Spleen (tissue), 11 donors: ENCODE results near the gene MAZ. TPM values are rescaled to one million over a fixed set of nuclear protein-coding genes. Genes with fewer than 3 reads are reported as not detected.
"Not testable (repeated sequence)": the region's sequence is repeated elsewhere in the genome, so short reads cannot be mapped to it uniquely, and the experiment has no call there.

Source experiments
- DNase-seq: peaks from one replicate; pipeline ENCODE4 v3.0.0-alpha.2; 2020
- H3K27ac ChIP-seq, 8 donors: fragments of 200-600 bp; sonication (generic) in 7 of 8; 1 replicate in 4 of 8; 2 replicates in 4 of 8; pipeline versions ENCODE4 v1.5.0 to v1.8.0; 2016 to 2021; ENCODE audit warnings: inconsistent platforms in 4 of 8, mild to moderate bottlenecking in 4 of 8, moderate library complexity in 1 of 8
- H3K27me3 ChIP-seq, 7 donors: fragments of 200-600 bp; sonication (generic) in 6 of 7; replicated peaks in 1 of 7; 1 replicate in 4 of 7; 2 replicates in 3 of 7; pipeline versions ENCODE4 v1.5.0 to v1.8.0; 2016 to 2021; ENCODE audit warnings: inconsistent platforms in 3 of 7, mild to moderate bottlenecking in 1 of 7
- H3K36me3 ChIP-seq, 6 donors: fragments of 200-600 bp; sonication (generic) in 5 of 6; 1 replicate in 4 of 6; 2 replicates in 2 of 6; pipeline versions ENCODE4 v1.5.0 to v1.8.0; 2016 to 2021; ENCODE audit warnings: inconsistent platforms in 2 of 6
- H3K4me1 ChIP-seq, 6 donors: fragments of 200-600 bp; sonication (generic) in 5 of 6; 1 replicate in 3 of 6; 2 replicates in 3 of 6; pipeline versions ENCODE4 v1.5.0 to v1.8.0; 2016 to 2021; ENCODE audit warnings: inconsistent platforms in 3 of 6
- H3K4me3 ChIP-seq, 8 donors: fragments of 200-600 bp; sonication (generic) in 7 of 8; 1 replicate in 4 of 8; 2 replicates in 4 of 8; pipeline versions ENCODE4 v1.5.0 to v1.8.0; 2016 to 2021; ENCODE audit warnings: inconsistent platforms in 4 of 8, mild to moderate bottlenecking in 4 of 8, moderate library complexity in 2 of 8
- H3K9me3 ChIP-seq, 8 donors: fragments of 200-600 bp; sonication (generic) in 7 of 8; 1 replicate in 4 of 8; 2 replicates in 4 of 8; pipeline versions ENCODE4 v1.5.0 to v1.8.0; 2016 to 2021; ENCODE audit warnings: inconsistent platforms in 4 of 8
- CTCF ChIP-seq, 11 experiments: fragments of 200-600 bp in 7 of 11; fragments of 450-650 bp in 4 of 11; sonication (generic) in 4 of 11; IDR thresholded peaks in 8 of 11; conservative IDR thresholded peaks in 3 of 11; 1 replicate in 7 of 11; 2 replicates in 4 of 11; pipeline versions ENCODE4 v1.4.0 to v1.8.0; 2016 to 2021; ENCODE audit warnings: antibody characterized with exemption in 11 of 11, inconsistent platforms in 4 of 11, mild to moderate bottlenecking in 1 of 11
- POLR2A ChIP-seq, 3 donors: fragments of 450-650 bp; IDR thresholded peaks; one replicate each; pipeline ENCODE4 v1.5.1; 2017; ENCODE audit warnings: antibody characterized with exemption in 3 of 3, mild to moderate bottlenecking in 1 of 3
- POLR2AphosphoS5 ChIP-seq, 3 donors: sonication (generic); formaldehyde crosslinking; IDR thresholded peaks; one replicate each; pipeline ENCODE4 v1.5.1; 2017; ENCODE audit warnings: antibody characterized with exemption in 3 of 3
- WGBS, 5 donors: extraction: QIAGEN DNeasy Blood & Tissue Kit in 3 of 5; methylation state at CpG; one replicate each; pipeline versions ENCODE4 v1.1.5 to v1.1.7; 2013 to 2018; 5-methylcytosine and 5-hydroxymethylcytosine counted together
- intact Hi-C: fragments of 100-400 bp; cut with DNase I; formaldehyde crosslinking; loops from one replicate; pipeline ENCODE4 v1.15.0; 2023; ENCODE audit warnings: low total_unique reads
- polyA plus RNA-seq, 3 donors: library from polyadenylated mRNA; stranded (reverse); fragments of 200-250 nt; gene quantifications; one replicate each; pipeline ENCODE4 v1.2.1, GENCODE V29; 2013
- total RNA-seq, 7 donors: library from RNA; depleted of rRNA in 3 of 7; stranded (reverse); fragments of >200 nt in 3 of 7; fragmentation: NEBNext Ultra II Directional in 4 of 7; extraction: Animal tissue kit (Norgen Biotek cat#: 25700) in 4 of 7; gene quantifications; one replicate each; pipeline versions ENCODE4 v1.1.0 to v1.2.1, GENCODE V29; 2016 to 2021
- donor health status: healthy with polysubstance abuse.
- donor health status: DM: no; HTN: no; CAD: no; lungs with moderate emphysema.
- donor health status: DM: no; HTN: no; CAD: no.
- donor health status: Bipolar disorder and iron deficiency.
- donor health status: healthy.
- donor health status: DM: no; HTN: no; CAD: no.
- donor health status: DM: yes; HTN: yes; CAD: no.

The MAZ gene
- total and polyA plus RNA-seq, 10 donors, result 82.7 to 157 (median 113) TPM

GRCh38 chr16:29779474-29779873, 26.9 kb upstream of the MAZ start:
- Histone ChIP-seq H3K36me3 (no peaks in the 10 kb centered on the region), H3K27ac (no peak overlapping the region), H3K4me1 (peaks cover 0 to under 1% (median 0%) of the 10 kb centered on the region in 6 donors), H3K4me3 (no peak overlapping the region), H3K27me3 (no peaks in the 10 kb centered on the region), H3K9me3 (no peaks in the 10 kb centered on the region)
- TF ChIP-seq CTCF (IDR thresholded peaks at IDR 0.05 in 8 of 11, conservative IDR thresholded peaks at IDR 0.05 in 3 of 11) (no peak), POLR2A (IDR thresholded peaks at IDR 0.05) (no peak), POLR2AphosphoS5 (IDR thresholded peaks at IDR 0.05) (no peak)
- 79 to 94% (median 86%) methylated on average over 10 of the region's 10 CpGs for WGBS, 5 donors
- intact Hi-C loops, result no loop called here
- DNase-seq, result no peak

- H3K36me3 ChIP-seq, H3K27ac ChIP-seq, H3K4me3 ChIP-seq, DNase-seq, H3K27me3 ChIP-seq, H3K9me3 ChIP-seq, intact Hi-C loops: not testable (repeated sequence)
- WGBS, 5 donors, result 85 to 89% (median 86%) methylated on average over 13 of the region's 13 CpGs
- peaks cover 0 to 14% (median 12%) of the 10 kb centered on the region in 6 donors for H3K4me1 ChIP-seq
Measured at GRCh38 chr16:29783094-29783953, 23.0 kb upstream of the MAZ start.

GRCh38 chr16:29784157-29784556, 22.2 kb upstream of the MAZ start:
- Histone ChIP-seq H3K4me1 (peaks cover 0 to 18% (median 12%) of the 10 kb centered on the region in 6 donors), H3K36me3 (no peaks in the 10 kb centered on the region), H3K4me3 (no peak overlapping the region), H3K9me3 (no peaks in the 10 kb centered on the region), H3K27ac (no peak overlapping the region), H3K27me3 (no peaks in the 10 kb centered on the region)
- no peak for TF ChIP-seq POLR2AphosphoS5 (IDR thresholded peaks at IDR 0.05)
- no peak for TF ChIP-seq CTCF (IDR thresholded peaks at IDR 0.05 in 8 of 11, conservative IDR thresholded peaks at IDR 0.05 in 3 of 11)
- TF ChIP-seq POLR2A (IDR thresholded peaks at IDR 0.05), result no peak
- intact Hi-C loops, result no loop called here
- DNase-seq, result no peak
- WGBS, 5 donors, result 89 to 97% (median 90%) methylated on average over 2 of the region's 2 CpGs

- peak; percentile 95 for DNase-seq
- peaks cover 0 to 26% (median 19%) of the 10 kb centered on the region in 6 donors for H3K4me1 ChIP-seq
- no peaks in the 10 kb centered on the region for H3K27me3 ChIP-seq
- TF ChIP-seq POLR2A (IDR thresholded peaks at IDR 0.05), result no peak
- TF ChIP-seq CTCF (IDR thresholded peaks at IDR 0.05 in 8 of 11, conservative IDR thresholded peaks at IDR 0.05 in 3 of 11), result peak; percentile 60 to 93 (median 83)
- TF ChIP-seq POLR2AphosphoS5 (IDR thresholded peaks at IDR 0.05), result peak; percentile 45 to 75 (median 55)
- 18 to 33% (median 21%) methylated on average over 26 to 38 of the region's 38 CpGs for WGBS, 5 donors
- peak overlapping the region in 4 of 8 donors; percentile 4 to 56 (median 30) for H3K27ac ChIP-seq
- H3K4me3 ChIP-seq, result peak overlapping the region in 6 of 8 donors; percentile 4 to 50 (median 14)
- intact Hi-C loops, result no loop called here
- no peaks in the 10 kb centered on the region for H3K9me3 ChIP-seq
- no peaks in the 10 kb centered on the region for H3K36me3 ChIP-seq
Measured at GRCh38 chr16:29784901-29785500, 21.3 kb upstream of the MAZ start.

- H3K4me1 ChIP-seq, result peaks cover 10 to 45% (median 35%) of the 10 kb centered on the region in 6 donors
- H3K9me3 ChIP-seq, H3K27ac ChIP-seq, intact Hi-C loops, H3K36me3 ChIP-seq, H3K4me3 ChIP-seq, H3K27me3 ChIP-seq, DNase-seq: not testable (repeated sequence)
- WGBS, 5 donors, result 82 to 90% (median 87%) methylated on average over 4 of the region's 4 CpGs
Measured at GRCh38 chr16:29787155-29787554, 19.2 kb upstream of the MAZ start.
